Measurements from ENCODE around the gene MAST4.

DNA sequence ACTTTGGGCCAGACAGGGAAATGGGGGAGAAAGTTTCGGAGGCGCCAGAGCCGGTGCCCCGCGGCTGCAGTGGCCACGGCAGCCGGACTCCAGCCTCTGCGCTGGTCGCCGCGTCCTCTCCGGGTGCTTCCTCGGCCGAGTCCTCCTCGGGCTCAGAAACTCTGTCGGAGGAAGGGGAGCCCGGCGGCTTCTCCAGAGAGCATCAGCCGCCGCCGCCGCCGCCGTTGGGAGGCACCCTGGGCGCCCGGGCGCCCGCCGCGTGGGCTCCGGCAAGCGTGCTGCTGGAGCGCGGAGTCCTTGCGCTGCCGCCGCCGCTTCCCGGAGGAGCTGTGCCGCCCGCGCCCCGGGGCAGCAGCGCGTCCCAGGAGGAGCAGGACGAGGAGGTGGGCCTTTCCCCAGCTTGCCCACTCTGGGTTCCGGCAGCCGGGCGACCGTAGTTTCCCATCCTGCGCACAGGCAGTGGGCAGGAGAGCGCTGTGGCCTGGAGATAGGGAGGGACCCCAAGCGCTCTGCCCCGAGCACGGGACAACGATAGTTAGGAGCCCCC is 516 bp downstream of the MAST4 start:
- TF ChIP-seq, protein P1, sequence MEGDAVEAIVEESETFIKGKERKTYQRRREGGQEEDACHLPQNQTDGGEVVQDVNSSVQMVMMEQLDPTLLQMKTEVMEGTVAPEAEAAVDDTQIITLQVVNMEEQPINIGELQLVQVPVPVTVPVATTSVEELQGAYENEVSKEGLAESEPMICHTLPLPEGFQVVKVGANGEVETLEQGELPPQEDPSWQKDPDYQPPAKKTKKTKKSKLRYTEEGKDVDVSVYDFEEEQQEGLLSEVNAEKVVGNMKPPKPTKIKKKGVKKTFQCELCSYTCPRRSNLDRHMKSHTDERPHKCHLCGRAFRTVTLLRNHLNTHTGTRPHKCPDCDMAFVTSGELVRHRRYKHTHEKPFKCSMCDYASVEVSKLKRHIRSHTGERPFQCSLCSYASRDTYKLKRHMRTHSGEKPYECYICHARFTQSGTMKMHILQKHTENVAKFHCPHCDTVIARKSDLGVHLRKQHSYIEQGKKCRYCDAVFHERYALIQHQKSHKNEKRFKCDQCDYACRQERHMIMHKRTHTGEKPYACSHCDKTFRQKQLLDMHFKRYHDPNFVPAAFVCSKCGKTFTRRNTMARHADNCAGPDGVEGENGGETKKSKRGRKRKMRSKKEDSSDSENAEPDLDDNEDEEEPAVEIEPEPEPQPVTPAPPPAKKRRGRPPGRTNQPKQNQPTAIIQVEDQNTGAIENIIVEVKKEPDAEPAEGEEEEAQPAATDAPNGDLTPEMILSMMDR (IDR thresholded peaks at IDR 0.05; ENCODE audit: low read depth, low read length, poor library complexity, severe bottlenecking) = no peak
- TF ChIP-seq EZH2phosphoT487 (IDR thresholded peaks at IDR 0.05; ENCODE audit: borderline replicate concordance, low read length) = no peak

All from DOHH2 (cell line).